ELF-1 (cell line): ENCODE measurements around the gene CINP.
"Not testable (repeated sequence)": the region's sequence is repeated elsewhere in the genome, so short reads cannot be mapped to it uniquely, and the experiment has no call there.

Experiments used
- DNase-seq: peaks from one replicate; pipeline ENCODE4 v3.0.0-alpha.2; 2016; ENCODE audit warnings: low read depth, low spot score

CINP gene

DNA sequence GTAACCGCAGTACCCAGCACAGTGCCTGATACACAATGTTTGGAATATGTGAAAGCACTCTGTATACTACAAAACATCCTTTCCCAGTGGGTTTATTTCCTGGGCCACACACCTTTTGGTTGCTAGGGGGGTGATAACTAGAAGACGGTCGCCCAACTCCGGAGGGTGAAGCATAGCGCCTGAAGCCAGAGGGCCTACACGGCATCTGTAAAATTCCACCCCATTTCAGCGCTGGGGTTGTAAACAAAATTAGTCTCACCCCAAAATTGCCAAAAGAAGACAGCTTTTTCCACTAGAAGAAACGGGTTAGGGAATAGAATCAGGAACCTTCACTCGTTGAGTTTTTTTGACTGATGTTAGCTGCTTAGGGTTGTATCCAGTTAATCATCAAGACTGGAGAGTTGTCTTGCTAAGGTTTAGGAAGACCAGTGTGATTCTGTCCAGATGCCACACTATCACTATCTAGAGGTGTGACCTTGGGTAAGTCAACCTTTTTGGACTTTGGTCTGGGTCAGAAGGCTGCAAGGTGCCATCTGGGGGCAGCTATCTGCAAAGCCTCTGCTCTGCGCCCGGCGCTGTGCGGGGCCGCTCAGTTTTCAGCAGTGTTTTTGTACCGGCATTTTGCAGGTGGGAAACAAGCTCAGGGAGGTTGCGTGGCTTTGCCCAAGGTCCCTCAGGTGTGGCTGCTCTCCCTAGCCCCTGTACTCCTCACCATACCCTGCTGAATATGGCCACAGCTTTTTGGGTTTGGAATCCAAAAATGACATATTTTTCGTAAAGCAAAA, 41.8 kb downstream of the CINP start:
- no peak for DNase-seq

DNA sequence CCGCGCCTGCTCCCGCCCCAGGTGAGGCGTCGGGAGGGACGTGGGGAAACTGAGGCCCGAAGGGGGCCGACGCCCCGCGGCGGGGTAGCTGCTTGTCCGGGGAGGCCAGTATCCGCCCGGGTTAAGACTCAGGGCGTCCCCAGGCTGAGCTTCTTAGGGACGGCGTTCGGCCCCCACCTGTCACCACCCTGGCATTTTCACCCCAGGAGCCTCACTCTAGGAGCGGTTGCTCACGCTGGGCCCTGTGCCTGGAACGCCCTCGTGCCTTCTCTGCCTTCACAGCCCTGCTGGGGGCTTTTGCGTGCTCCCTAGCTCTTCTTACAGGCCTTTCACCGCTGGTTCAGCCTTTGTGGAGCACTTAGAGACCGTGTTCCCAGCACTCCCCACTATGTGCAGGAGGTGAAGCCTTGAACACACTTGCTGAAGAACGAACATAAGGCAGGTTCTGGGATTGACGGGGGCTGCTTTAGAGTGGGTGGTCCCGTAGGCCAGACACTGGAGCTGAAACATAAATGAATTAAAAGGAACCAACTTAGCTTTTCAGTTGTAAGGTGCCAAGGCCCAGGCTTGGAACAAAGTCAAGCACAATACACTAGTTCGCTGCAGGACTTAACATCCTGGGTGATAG, 42.5 kb downstream of the CINP start:
- DNase-seq, result peak; percentile 49

DNA sequence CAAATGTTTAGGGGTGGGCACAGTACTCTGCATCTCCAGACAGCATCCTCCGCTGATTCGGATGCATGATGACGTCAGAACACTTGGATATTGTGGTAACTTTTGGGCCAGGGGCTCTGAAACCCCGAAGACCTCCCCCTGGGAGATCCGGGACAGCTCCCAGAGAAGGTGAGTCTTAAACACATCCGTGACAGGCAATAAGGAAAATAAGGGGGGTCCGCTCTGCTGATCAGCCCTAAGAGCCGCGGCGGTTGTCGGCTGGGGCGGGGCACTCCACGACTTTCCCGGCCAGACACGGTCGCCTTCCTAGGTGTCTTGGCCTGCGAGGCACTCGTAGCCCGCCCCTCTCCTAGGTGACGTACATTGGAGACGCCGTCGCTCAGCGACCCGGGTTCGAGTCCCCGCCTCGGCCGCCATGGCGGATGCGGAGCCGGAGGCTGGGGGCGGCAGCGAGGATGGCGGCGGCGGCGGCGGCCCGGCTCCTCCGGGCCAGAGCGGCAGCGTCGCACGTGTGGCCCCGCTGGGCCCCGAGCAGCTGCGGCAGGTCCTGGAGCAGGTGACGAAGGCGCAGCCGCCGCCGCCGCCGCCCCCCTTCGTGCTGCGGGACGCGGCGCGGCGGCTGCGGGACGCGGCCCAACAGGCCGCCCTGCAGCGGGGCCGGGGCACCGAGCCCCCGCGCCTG, 43.2 kb downstream of the CINP start, which contains the start of gene ZNF839:
Gene ZNF839, plus strand, starts transcription at position 396 of the 682 bp plus-strand sequence. Its CDS starts 20 bp downstream, at position 416.
- peak; percentile 89 for DNase-seq

DNA sequence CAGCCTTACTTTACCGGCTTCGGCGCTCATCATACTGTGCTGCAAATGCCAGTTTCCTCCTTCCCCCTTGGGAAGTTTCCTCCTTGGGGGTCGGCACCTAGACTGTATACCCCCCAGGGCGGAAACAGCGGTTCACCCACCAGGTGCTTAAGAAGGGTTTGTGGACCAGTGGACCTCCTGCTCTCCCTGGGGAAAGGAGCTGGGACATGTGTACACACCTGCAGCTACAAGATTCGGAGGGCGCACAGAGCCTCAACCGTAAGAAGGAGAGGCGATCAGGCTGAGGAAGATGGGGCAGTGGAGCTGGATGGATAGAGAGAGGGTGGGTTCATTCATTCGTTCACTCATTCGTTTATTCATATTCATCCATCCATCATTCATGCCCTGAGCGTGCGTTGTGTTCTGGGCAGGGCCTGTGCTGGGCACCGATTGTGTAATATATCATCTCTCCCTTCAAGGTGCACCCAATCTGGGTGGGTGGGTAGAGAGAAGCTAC, 43.9 kb downstream of the CINP start:
- DNase-seq, result no peak

DNA sequence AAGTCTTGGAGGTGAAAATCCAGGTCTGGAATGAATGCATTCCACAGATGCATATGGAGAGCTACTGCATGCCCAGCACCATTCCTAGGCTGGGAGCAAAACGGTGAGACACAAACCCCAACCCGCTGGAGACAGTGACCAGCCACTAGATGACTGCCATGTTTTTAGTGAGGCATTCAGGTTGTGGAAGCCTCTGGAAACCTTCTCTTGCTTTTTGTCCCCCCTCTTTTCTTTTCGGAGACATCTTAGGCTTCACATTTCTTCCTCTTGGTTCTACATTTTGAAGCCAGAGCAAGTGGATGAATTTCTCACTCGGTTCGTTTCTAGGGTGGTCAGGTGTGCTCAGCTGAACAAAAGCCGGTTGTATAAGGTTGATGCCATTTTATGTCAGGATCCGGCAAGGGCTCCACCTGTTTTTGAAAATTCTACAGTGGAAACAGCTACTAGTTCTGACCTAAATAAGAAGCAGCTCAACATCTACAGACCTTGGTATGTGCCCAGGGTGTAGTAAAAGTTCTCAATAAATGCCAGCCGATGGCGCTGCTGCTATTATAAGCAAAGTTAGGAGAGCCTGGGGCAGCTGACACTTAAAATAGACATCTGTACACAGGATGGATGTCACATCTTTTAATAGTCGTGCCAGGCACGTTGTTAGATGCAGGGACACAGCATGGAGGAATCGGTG, 45.0 kb downstream of the CINP start:
- no peak for DNase-seq

DNA sequence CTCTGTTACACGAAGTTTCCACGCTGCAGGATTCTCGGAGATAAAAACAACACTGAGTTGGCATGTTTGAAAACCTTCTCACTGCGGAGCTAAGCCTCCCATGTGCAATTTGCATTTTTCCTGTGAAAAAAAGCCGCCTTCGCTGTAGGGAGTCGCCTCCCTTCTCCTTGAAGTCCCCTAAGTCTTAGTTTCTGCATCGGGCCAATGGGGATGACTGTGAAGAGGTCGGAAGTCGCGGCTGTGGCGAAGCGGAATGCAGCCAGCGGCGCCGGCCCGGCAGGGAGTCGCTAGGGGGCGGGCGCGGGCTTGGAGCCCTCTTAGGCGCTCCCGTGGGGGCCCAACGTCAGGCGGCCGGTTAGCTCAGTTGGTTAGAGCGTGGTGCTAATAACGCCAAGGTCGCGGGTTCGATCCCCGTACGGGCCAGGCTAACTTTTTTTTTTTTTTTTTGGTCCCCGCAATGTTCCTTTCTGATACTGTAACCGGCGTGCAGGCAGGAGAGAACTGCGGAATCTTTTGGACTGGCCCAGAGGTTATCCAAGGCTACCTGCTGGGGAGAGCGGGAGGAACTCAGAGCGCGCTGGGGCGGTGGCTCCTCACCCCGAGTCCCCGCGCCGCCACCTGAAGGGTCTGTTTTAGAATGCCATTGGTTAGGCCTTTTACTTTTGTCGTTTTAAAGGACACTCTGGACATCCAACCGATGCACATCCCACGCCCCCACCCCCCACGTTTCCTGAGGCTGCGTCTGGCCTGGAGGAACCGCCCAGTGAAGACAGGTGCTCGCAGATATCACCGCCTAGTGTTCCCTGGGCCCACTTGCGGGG, 45.7 kb downstream of the CINP start:
- DNase-seq, result peak; percentile 97

DNA sequence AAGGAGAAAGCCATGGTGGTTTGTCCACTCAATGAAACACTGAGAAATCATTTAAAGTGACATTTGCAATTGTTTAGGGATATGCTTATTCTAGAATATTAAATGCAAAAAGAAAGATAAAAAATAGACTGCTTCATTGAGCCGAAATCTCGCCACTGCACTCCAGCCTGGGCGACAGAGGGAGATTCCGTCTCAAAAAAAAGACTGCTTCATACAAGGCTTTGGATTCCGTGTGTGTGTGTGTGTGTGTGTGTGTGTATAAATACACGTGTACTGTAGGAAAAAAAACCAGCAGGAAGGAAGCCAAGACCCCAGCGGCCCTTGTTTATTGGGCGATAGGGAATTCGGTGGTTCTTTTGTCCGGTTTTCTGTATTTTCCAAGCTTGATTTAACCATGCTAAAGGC, 46.4 kb downstream of the CINP start:
- no peak for DNase-seq

DNA sequence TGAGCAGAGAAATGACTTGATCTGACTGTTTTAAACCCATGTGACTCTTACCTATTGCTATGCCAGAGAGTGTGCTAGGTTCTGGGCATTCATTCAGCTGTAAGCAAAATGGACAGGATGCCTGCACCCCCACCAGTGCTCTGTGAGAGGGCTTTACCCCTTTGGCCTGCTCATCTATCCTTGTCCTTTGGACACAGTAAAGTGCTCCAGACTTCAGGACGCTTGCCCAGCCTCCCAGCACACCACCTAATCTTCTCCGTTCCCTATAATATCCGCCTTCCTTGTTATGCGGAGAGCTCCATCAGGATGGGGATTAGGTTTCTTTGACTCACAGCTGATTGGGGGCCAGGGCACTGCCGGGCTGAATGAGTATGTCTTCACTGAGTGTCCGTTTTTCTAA, 47.6 kb downstream of the CINP start:
- peak; percentile 23 for DNase-seq

DNA sequence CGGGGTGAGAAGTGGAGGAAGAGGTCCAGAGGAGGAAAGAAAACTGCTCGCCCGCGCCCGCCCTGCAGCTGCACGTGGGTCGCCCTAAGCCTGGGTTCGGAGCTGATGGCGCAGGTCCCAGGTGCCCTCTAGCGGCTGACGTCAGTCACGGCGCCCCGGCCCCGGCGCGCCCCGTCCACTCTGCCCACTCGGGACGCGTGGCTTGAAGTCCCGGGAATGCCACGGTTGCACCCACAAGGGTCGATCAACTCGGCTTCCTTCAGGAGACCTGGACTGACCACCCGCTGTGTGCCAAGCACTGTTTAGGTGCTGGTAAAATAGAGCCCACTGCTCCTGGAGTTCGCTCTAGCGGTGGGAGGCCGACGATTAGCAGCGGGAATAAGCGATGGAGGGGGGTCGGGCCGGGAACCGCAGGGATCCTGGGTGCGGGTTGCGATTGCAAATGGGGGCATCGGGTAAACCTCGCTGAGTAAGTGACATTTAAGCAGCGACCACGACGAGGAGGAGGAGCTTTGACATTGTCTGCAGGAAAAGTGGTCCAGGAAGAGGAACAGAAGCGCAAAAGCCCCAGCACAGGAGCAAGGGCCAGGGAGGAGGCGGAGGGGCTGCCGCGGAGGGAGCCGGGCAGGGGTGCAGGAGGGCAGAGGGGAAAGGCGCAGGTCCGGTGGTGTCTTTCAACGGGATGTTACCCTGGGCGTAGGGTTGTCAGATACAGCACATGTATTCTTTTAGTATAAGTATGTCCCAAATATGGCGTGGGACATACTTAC, 48.3 kb downstream of the CINP start:
- peak; percentile 91 for DNase-seq

DNA sequence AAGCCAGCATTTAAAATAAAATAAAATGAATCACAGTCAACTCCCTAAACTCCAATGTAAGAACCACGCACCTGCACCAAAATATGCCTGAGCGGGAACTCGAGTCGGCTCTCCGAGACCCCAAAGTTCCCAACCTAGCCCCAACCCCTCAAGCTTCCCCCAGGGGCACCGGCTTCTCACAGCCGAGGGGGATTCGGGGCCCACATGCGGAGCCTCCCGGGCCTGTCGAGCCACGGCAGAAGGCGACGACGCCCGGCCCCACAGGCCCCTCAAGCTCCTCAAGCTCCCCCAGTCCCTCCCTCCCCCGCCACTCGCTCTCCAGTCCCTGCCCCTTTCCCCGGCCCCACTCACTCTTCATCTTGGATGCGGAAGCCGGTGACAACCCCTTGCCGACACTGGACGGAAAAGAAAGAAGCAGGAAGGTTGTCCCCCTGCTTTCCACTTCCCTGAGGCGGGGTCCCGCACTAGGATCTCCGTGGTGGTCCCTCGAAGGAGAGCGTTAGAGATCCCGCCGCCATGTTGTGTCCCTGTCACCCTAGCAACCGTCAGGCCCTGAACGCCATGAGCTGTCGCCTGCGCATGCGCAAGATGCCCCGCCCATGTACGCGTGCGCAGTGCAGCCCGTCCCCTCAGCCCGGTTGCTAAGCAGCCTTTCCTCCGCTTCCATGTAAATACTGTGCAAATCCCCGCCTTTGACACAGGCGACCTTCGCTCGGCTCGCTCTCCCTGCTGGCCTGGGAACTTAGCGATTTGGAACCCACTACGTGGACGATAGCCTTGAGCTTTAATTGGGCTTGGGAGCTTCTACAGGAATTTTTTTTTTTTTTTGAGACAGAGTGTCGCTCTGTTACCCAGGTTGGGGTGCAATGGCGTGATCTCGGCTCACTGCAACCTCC, 57.8 kb downstream of the CINP start, which contains the start of gene MOK:
Gene MOK, minus strand, starts transcription at position 554 of the 896 bp plus-strand sequence. Its CDS starts 196 bp downstream, at position 358.
- peak; percentile 99 for DNase-seq

DNA sequence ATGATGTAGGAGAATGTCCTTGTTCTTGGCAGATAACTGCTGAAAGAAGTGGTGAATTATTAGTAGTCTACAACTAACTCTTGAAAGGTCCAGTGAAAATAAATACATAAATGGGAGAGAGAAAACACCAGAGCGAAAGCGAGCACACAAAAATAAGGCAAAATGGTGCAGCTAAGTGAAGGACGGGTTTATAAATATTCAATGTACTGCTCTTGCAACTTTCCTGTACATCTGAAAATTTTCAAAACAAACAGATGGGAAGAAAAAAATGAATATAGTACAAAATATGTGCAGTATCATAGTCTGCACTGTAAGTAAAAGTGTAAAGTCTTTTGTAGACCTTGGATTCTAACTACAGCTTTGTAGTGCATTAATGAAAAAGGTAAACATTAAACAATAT, 59.0 kb downstream of the CINP start:
- no peak for DNase-seq

DNA sequence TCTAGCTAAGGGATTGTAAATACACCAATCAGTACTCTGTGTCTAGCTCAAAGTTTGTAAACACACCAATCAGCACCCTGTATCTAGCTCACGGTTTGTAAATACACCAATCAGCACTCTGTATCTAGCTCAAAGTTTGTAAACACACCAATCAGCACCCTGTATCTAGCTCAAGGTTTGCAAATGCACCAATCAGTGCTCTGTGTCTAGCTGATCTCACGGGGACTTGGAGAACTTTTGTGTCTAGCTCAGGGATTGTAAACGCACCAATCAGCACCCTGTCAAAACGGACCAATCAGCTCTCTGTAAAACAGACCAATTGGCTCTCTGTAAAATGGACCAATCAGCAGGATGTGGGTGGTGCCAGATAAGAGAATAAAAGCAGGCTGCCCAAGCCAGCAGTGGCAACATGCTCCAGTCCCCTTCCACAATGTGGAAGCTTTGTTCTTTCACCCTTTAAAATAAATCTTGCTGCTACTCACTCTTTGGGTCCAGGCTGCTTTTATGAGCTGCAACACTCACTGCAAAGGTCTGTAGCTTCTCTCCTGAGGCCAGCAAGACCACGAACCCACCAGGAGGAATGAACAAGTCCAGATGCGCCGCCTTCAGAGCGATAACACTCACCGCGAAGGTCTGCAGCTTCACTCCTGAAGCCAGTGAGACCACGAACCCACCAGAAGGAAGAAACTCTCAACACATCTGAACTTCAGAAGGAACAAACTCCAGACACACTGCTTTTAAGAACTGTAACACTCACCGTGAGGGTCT, 64.2 kb downstream of the CINP start:
- not testable (repeated sequence) for DNase-seq
